Pancreas (tissue), 10 donors: ENCODE measurements around the gene NET1. TPM values are rescaled to one million over a fixed set of nuclear protein-coding genes. Genes with fewer than 3 reads are reported as not detected.
A peak's percentile ranks its signal among the peaks of the same experiment; 100 is the strongest.

Experiments
- ATAC-seq, 4 donors: fragments of 200-7000 bp; cut with Tn5 transposase; one replicate each; pipeline versions ENCODE4 v1.8.0 to v1.9.1; 2020; ENCODE audit warnings: mild to moderate bottlenecking in 4 of 4, moderate library complexity in 4 of 4
- DNase-seq, 6 donors: peaks; one replicate each; pipeline ENCODE4 v3.0.0-alpha.2; 2020
- FAIRE-seq: peaks from 2 replicates; lab custom pipeline; 2012; peaks lifted over from hg19 to GRCh38; lab: Jason Lieb, UNC
- H3K27ac ChIP-seq, 4 donors: fragments of 200-600 bp; sonication (generic); 1 replicate in 3 of 4; 2 replicates in 1 of 4; pipeline versions ENCODE4 v1.5.0 to v1.8.0; 2020
- H3K27me3 ChIP-seq, 4 donors: fragments of 200-600 bp; one replicate each; pipeline ENCODE4 v1.8.0; 2021
- H3K36me3 ChIP-seq, 3 donors: fragments of 200-600 bp; sonication (generic) in 1 of 3; one replicate each; pipeline versions ENCODE4 v1.5.0 to v1.8.0; 2020 to 2021
- H3K4me1 ChIP-seq, 3 donors: fragments of 200-600 bp; one replicate each; pipeline ENCODE4 v1.8.0; 2021
- H3K4me3 ChIP-seq, 4 donors: fragments of 200-600 bp; sonication (generic) in 2 of 4; one replicate each; pipeline versions ENCODE4 v1.5.0 to v1.8.0; 2020 to 2021
- H3K9me3 ChIP-seq, 4 donors: fragments of 200-600 bp; one replicate each; pipeline ENCODE4 v1.8.0; 2021
- WGBS, 2 donors: extraction: QIAGEN DNeasy Blood & Tissue Kit; methylation state at CpG; one replicate each; pipeline ENCODE4 v1.1.7; 2013; 5-methylcytosine and 5-hydroxymethylcytosine counted together
- intact Hi-C, 3 donors: fragments of 100-400 bp; cut with DNase I; formaldehyde crosslinking; loops; one replicate each; pipeline versions ENCODE4 v1.11.1 to v1.14.2; 2022
- polyA plus RNA-seq, 2 donors: library from polyadenylated mRNA; stranded (reverse); fragments of 200-250 nt; gene quantifications; one replicate each; pipeline ENCODE4 v1.2.3, GENCODE V29; 2013
- total RNA-seq, 6 donors: library from RNA; stranded (reverse); fragmentation: NEBNext Ultra II Directional in 4 of 6; extraction: Animal tissue kit (Norgen Biotek cat#: 25700) in 4 of 6; gene quantifications; one replicate each; pipeline versions ENCODE4 v1.2.1 to v1.2.4, GENCODE V29; 2021 to 2023
- TF ChIP-seq, protein P1 (sequence below), 4 donors: fragments of 200-600 bp; sonication (generic) in 3 of 4; IDR thresholded peaks; one replicate each; pipeline versions ENCODE4 v1.5.0 to v1.8.0; 2021; ENCODE audit warnings: antibody characterized with exemption in 4 of 4
- donor health status: healthy with polysubstance abuse.
- donor health status: DM: no; HTN: no; CAD: no; lungs with moderate emphysema.
- donor health status: DM: no; HTN: no; CAD: no.
- donor health status: control.
- donor health status: control.
- donor health status: Bipolar disorder and iron deficiency.
- donor health status: DM: yes; HTN: yes; CAD: no.
- donor health status: DM: no; HTN: no; CAD: no.
- donor health status: DM: no; HTN: no; CAD: no.
- donor health status: DM: yes; HTN: yes; CAD: no.

The NET1 gene
- total and polyA plus RNA-seq, 8 donors, result 13.0 to 68.0 (median 37.0) TPM

- H3K27me3 ChIP-seq, result no peaks in the 10 kb centered on the region
- intact Hi-C loops, result no loop called here
- H3K4me1 ChIP-seq, result peaks cover 0 to 3% (median 0%) of the 10 kb centered on the region in 3 donors
- DNase-seq (no peak), FAIRE-seq (no peak), ATAC-seq (no peak)
- no peaks in the 10 kb centered on the region for H3K9me3 ChIP-seq
- H3K4me3 ChIP-seq, result no peak overlapping the region
- H3K27ac ChIP-seq, result no peak overlapping the region
- TF ChIP-seq, protein P1, sequence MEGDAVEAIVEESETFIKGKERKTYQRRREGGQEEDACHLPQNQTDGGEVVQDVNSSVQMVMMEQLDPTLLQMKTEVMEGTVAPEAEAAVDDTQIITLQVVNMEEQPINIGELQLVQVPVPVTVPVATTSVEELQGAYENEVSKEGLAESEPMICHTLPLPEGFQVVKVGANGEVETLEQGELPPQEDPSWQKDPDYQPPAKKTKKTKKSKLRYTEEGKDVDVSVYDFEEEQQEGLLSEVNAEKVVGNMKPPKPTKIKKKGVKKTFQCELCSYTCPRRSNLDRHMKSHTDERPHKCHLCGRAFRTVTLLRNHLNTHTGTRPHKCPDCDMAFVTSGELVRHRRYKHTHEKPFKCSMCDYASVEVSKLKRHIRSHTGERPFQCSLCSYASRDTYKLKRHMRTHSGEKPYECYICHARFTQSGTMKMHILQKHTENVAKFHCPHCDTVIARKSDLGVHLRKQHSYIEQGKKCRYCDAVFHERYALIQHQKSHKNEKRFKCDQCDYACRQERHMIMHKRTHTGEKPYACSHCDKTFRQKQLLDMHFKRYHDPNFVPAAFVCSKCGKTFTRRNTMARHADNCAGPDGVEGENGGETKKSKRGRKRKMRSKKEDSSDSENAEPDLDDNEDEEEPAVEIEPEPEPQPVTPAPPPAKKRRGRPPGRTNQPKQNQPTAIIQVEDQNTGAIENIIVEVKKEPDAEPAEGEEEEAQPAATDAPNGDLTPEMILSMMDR (IDR thresholded peaks at IDR 0.05), result no peak
- WGBS, 2 donors, result 93 to 94% methylated on average over 13 of the region's 13 CpGs
- no peaks in the 10 kb centered on the region for H3K36me3 ChIP-seq
Observed at GRCh38 chr10:5492929-5493576, 80.7 kb downstream of the NET1 start.

DNA sequence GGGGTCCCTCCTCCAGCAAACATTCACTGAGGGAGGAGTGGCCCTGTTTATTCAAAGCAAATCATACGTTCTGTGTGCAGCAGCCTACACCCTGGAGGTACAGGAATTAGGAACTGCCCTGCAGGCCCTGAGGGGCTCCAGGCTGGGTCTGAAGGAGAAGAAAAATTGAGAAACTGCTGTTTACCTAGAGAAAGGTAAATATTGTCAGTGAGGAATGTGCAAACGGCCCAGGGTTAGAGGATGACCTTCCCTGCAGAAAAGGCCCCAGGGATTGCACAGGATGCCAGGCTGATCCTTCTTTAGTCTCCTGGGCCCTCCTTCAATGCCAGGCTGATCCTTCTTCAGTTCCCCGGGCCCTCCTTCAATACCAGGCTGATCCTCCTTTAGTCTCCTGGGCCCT is 81.3 kb downstream of the NET1 start:
- ATAC-seq (peak in 1 of 4 donors; percentile 5), FAIRE-seq (no peak), DNase-seq (no peak)
- intact Hi-C loops, result no loop called here
- WGBS, 2 donors, result 28 to 45% methylated on average over 3 of the region's 3 CpGs
- TF ChIP-seq, protein P1 (IDR thresholded peaks at IDR 0.05), result no peak
- Histone ChIP-seq H3K9me3 (no peaks in the 10 kb centered on the region), H3K4me1 (peaks cover 0 to 3% (median 0%) of the 10 kb centered on the region in 3 donors), H3K4me3 (no peak overlapping the region), H3K36me3 (no peaks in the 10 kb centered on the region), H3K27ac (no peak overlapping the region), H3K27me3 (no peaks in the 10 kb centered on the region)

DNA sequence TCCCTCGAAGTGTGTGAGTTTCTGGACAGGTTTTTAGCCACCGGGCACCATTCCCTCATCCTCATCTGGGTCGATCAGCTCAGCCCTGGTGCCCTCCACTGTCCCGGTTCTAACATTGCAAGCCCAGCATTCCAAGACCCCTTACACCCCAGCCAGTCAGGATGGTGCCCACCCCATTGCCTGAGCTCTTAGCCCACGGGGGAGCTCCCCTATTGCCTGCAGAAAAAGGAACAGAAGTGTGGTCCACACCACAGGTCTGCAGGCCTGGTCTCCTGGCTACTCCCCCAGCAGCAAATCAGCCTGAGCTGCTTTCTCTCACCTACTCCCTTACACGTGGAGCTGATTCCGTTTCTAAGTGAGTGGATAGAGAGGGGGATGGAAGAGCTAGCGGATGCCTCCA is 82.3 kb downstream of the NET1 start:
- Histone ChIP-seq H3K27ac (no peak overlapping the region), H3K36me3 (no peaks in the 10 kb centered on the region), H3K4me1 (peaks cover 0 to 3% (median 0%) of the 10 kb centered on the region in 3 donors), H3K27me3 (no peaks in the 10 kb centered on the region), H3K4me3 (no peak overlapping the region), H3K9me3 (no peaks in the 10 kb centered on the region)
- intact Hi-C loops, result no loop called here
- FAIRE-seq, result no peak
- no peak for DNase-seq
- WGBS, 2 donors, result 82 to 85% methylated on average over 8 of the region's 8 CpGs
- TF ChIP-seq, protein P1 (IDR thresholded peaks at IDR 0.05), result no peak
- no peak for ATAC-seq

GRCh38 chr10:5496261-5497250 is 84.2 kb downstream of the NET1 start:
- 74 to 82% methylated on average over 24 to 25 of the region's 25 CpGs for WGBS, 2 donors
- Histone ChIP-seq H3K27me3 (no peaks in the 10 kb centered on the region), H3K4me1 (peaks cover 0 to 3% (median 0%) of the 10 kb centered on the region in 3 donors), H3K36me3 (no peaks in the 10 kb centered on the region), H3K4me3 (no peak overlapping the region), H3K27ac (no peak overlapping the region), H3K9me3 (no peaks in the 10 kb centered on the region)
- TF ChIP-seq, protein P1 (IDR thresholded peaks at IDR 0.05), result no peak
- intact Hi-C loops, result no loop called here
- FAIRE-seq, result no peak
- no peak for ATAC-seq
- DNase-seq, result no peak
